ENCODE measurements around the gene KCP. TPM values are rescaled to one million over a fixed set of nuclear protein-coding genes. Genes with fewer than 3 reads are reported as not detected.

The KCP gene
- total RNA-seq, 1 experiment from 2014 or later = 5.3 TPM

DNA sequence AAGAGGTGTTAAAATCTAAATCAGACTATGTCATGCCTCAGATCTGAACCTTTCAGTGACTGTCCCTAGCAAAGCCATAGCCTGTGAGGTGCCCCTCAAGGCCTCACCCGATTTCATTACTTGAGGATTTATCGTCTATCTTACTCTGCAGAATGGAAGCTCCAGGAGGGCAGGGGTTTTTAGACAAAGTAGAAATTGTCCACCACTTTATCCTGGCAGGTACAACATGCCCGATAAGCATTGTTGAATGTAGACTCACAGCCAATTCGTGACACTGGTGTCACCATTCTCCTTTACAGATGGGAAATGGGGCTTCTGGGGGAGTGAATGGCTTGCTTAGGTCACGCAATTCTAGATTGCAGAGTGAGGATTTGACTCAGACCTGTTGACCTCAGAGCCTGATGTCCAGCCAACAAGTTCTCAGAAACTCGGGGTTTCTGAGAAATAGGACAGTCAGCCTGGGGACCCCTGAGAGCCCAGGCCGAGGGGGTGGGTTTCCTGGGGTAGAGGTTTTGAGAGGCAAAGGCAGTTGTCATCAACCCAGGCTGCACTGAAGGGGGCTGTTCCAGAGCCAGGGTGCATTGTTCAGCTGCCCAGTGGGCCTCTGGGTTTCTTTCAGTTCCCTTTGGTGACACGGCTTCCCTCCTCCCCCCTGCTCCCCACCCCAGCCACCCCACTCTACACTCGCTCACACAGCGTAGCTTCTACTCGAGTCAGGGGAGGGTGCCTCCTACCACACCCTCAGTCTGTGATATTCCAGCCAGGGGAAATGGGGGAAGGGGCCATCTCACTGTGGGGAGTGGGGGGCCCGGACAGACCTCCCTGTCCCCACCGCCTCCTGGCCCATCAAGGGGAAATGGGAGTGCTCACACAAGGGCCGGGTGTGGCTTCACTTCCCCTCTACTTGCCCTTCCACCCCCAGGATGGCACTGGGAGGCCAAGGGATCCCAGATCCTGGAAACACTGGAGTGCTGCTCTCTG, 24.1 kb upstream of the KCP start:
- Histone ChIP-seq H2BK120ac (ENCODE audit: low read depth, low read length, poor library complexity, severe bottlenecking) (no peak overlapping the region), H2BK12ac (ENCODE audit: insufficient read length, low read depth, low read length) (no peak overlapping the region), H3K9me3 (ENCODE audit: control insufficient read depth, low read depth, low read length) (no peaks in the 10 kb centered on the region), H3K79me1 (ENCODE audit: insufficient read depth, low read depth, low read length, poor library complexity, severe bottlenecking) (no peaks in the 10 kb centered on the region), H3K23ac (ENCODE audit: insufficient read length, low read depth, low read length) (no peak overlapping the region), H4K91ac (ENCODE audit: insufficient read length, low read depth, low read length) (no peak overlapping the region), H3K56ac (ENCODE audit: insufficient read length, low read depth, low read length) (no peak overlapping the region), H3K27me3 (ENCODE audit: insufficient read depth, low read length) (peaks cover 19% of the 10 kb centered on the region; the same call in 1 of the 2 replicates), H3T11ph (ENCODE audit: low read length) (no peak overlapping the region), H3K4ac (ENCODE audit: low read depth, low read length) (no peak overlapping the region), H2BK5ac (ENCODE audit: insufficient read length, low read length) (no peak overlapping the region), H3K4me1 (ENCODE audit: insufficient read depth, low read length) (no peaks in the 10 kb centered on the region), H4K5ac (ENCODE audit: insufficient read length, low read depth, low read length) (no peak overlapping the region), H2AFZ (ENCODE audit: low read length) (no peak overlapping the region), H3K14ac (ENCODE audit: insufficient read depth, low read length) (no peak overlapping the region), H2AK5ac (ENCODE audit: insufficient read length, low read length) (no peak overlapping the region), H3K27ac (ENCODE audit: insufficient read length, low read depth, low read length) (no peak overlapping the region), H4K8ac (replicated peaks; ENCODE audit: insufficient read length, low read depth, low read length) (no peak overlapping the region), H3K4me2 (ENCODE audit: insufficient read depth, insufficient read length, low read length) (no peak overlapping the region), H3K79me2 (ENCODE audit: insufficient read depth, low read length) (no peaks in the 10 kb centered on the region), H4K20me1 (ENCODE audit: control insufficient read depth, insufficient read depth, insufficient read length) (no peaks in the 10 kb centered on the region), H2BK20ac (ENCODE audit: low read depth, low read length, poor library complexity, severe bottlenecking) (no peak overlapping the region), H3K18ac (ENCODE audit: insufficient read length, low read depth, low read length) (no peak overlapping the region), H3K9ac (ENCODE audit: extremely low read depth, insufficient read length, low read length) (no peak overlapping the region), H2BK15ac (ENCODE audit: low read depth, low read length) (no peak overlapping the region), H3K23me2 (ENCODE audit: insufficient read length, low read depth, low read length, poor library complexity, severe bottlenecking) (peaks cover 5% of the 10 kb centered on the region)
- Mint-ChIP-seq H3K4me1 (peaks cover 6 to 12% of the 10 kb centered on the region in 2 experiments), H3K27ac (no peak overlapping the region; a peak in 1 of 7 replicates), H3K9me3 (0 out of 5 replicates have a peak, but pooled peaks cover 0 to 2% of the 10 kb centered on the region in 2 experiments), H3K36me3 (ENCODE audit: insufficient read depth in 1 of 3, low read depth in 3 of 3) (no peaks in the 10 kb centered on the region), H3K4me3 (no peak overlapping the region), H3K27me3 (ENCODE audit: low read depth) (peaks cover 60% of the 10 kb centered on the region)
- WGBS (ENCODE audit: extremely low coverage, insufficient read length, low lambda C conversion rate) = no CpG with 5 or more reads among the region's 14 CpGs
- no peak for DNase-seq
- TF ChIP-seq, protein P1, sequence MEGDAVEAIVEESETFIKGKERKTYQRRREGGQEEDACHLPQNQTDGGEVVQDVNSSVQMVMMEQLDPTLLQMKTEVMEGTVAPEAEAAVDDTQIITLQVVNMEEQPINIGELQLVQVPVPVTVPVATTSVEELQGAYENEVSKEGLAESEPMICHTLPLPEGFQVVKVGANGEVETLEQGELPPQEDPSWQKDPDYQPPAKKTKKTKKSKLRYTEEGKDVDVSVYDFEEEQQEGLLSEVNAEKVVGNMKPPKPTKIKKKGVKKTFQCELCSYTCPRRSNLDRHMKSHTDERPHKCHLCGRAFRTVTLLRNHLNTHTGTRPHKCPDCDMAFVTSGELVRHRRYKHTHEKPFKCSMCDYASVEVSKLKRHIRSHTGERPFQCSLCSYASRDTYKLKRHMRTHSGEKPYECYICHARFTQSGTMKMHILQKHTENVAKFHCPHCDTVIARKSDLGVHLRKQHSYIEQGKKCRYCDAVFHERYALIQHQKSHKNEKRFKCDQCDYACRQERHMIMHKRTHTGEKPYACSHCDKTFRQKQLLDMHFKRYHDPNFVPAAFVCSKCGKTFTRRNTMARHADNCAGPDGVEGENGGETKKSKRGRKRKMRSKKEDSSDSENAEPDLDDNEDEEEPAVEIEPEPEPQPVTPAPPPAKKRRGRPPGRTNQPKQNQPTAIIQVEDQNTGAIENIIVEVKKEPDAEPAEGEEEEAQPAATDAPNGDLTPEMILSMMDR (conservative IDR thresholded peaks at IDR 0.05) = no peak
